Stimulated activated CD4-positive, alpha-beta T cell treated with anti-CD3 and anti-CD28 coated beads, TNF-alpha, amount 100 ng/mL, for 1 hour (primary cell): ENCODE data around the gene DENND5B.
"Not testable (repeated sequence)": the region's sequence is repeated elsewhere in the genome, so short reads cannot be mapped to it uniquely, and the experiment has no call there.

ENCODE experiments used
- DNase-seq, 3 donors: peaks; one replicate each; pipeline ENCODE4 v3.0.0-alpha.2; 2020; ENCODE audit warnings: low read depth in 3 of 3, low spot score in 1 of 3

The DENND5B gene

DNA sequence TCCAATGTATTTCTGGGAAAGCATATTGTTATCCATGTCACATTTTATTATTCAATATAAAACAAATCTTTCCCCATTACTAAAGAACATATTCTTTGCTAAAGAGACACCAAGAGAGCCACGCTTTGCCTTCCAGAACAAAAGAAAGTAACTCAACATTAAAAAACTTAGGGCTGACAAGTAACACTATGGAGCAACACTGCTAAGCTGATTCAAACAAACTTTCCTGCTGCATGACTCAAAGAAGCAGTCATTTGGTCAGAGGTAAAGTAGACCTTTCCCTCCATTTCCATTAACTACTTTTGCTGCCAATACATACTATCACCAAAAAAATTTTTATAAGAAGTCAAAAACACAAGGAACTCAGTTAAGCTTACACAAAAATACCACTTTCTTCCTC is 83.0 kb downstream of the DENND5B start:
- DNase-seq = no peak

- DNase-seq = no peak
Observed at GRCh38 chr12:31506515-31507306, 84.2 kb downstream of the DENND5B start.

DNA sequence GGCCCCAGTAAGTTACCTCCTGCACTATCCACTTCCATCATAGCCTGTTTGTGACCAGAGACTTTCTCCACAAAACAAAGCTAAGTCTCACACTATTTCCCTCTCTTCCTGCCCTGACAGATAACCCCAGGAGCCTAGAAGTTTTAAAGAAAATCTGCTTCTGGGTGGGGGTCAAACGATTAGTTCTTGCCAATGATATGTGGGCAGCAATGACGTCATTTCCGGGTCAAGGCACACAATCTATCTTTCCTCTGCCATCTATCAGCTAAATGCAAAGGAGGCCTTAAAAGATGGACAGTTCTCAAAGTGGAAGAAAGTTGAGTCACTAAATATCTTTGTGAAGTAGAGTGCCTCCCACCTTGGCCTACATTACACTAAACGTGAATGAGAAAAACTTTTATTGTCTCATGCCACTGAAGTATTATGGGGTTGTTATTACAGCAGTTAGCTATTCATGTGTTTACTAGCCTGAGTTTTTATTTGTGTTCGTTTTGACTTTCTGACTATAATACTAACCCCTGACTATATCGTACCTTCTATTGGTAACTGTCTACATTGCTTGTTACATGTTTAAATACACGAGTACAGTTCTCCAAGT is 86.2 kb downstream of the DENND5B start:
- no peak for DNase-seq

DNA sequence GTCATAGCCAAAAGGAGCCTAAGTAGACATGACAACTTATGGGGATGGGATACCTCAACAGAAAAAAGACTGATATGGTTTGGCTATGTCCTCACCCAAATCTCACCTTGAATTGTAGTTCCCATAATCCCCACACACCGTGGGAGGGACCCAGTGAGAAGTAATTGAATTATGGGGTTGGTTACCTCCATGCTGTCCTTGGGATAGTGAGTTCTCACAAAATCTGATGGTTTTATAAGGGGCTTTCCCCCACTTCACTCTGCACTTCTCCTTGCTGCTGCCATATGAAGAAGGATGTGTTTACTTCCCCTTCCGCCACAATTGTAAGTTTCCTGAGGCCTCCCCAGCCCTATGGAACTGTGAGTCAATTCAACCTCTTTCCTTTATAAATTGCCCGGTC is 89.9 kb downstream of the DENND5B start:
- DNase-seq = not testable (repeated sequence)

- DNase-seq = no peak
Observed at GRCh38 chr12:31499567-31499966, 91.4 kb downstream of the DENND5B start.

GRCh38 chr12:31498424-31498823 is 92.5 kb downstream of the DENND5B start:
- no peak for DNase-seq

DNA sequence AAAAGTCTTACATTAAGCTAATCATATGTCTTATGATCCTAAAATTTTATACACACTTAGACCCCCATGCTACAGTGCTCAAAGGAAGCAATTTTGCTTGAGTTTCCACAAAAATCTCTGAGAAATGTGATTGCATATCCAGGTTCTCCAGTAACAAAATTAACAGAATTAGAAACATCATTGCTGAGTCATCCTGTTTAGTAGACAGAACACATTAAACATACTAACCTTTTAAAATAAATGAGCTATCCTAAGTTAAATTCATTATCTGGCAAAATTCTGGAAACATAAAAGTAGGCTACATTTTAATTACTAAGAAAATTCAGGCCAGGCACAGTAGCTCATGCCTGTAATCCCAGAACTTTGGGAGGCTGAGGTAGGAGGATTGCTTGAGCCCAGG is 94.7 kb downstream of the DENND5B start:
- no peak for DNase-seq

DNA sequence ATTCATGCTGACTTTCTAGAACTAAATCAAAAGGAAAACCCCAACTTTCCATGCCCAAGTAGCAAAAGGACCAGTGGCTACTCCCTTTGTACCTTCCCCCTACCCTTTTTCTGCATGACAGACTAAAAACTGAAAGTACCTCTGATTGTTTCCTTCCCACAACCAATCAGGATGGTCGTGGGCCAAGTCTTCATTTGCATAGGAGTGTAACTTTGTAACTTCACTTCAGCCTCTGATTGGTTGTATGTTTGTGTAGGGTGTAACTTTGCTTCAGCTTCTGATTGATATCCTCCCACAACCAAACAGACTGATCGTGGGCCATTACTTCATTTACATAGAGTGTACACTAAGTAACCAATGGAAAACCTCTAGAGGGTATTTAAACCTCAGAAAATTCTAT is 96.5 kb downstream of the DENND5B start:
- DNase-seq = no peak

DNA sequence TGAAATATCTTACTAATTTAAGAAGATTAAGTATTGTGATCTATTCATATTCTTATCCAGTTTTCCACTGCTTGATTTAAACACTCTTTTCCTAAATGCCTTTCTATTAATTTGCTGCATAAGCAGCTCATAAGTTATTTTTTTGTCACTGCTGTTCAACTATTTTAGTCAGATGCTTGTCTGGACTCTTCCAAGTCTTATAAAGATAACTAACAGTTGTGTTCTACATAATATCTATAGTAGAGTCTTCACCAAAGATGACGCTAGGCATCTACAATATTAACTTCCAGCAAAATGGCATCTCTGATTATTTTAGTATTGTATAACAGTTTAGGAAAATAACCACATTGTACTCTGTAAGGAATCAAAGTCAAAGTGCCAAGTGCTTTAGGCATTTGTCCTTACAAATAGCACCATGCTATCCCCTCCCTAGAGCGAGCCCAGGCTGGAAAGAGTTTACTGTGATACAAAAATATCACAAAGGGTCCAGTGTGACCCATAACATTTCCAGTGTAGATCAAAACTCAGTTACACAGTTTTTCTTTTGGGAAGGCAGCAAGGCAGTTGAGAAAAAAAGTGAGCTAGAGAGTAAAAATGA is 98.2 kb downstream of the DENND5B start:
- no peak for DNase-seq

DNA sequence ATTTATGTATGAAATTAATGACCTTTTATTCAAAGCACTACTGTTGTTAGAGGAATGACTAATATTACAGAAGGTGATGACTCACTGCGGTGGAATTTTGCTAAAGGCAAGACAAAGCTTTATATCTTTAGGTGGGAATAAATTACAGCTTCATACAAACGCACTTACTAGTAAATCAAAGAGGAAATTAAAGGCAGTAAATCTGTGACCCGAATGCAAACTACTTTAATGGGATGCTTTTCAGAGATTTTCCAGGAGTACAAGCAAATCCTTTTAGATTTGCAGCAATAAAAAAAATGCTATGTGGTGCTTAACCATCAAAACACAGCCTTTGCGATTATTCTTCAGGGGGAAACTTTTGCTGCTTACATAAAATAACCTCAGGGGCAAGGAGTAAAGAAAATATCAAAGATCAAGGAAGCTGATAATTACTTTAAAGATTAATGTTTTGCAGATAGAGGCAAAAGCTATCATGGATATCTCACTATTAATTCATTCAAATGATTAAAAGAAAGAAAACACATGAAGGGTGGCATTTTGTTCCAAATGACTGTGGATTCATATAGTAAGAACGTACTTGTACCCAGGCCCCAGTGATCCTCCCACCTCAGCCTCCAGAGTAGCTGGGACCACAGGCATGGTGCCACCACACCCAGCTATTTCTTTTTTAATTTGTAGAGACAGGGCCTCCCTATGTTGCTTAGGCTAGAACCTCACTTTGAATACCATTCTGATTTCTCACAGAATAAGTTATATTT is 98.9 kb downstream of the DENND5B start:
- DNase-seq = no peak

- DNase-seq = no peak
Observed at GRCh38 chr12:31491241-31491794, 99.6 kb downstream of the DENND5B start.

DNA sequence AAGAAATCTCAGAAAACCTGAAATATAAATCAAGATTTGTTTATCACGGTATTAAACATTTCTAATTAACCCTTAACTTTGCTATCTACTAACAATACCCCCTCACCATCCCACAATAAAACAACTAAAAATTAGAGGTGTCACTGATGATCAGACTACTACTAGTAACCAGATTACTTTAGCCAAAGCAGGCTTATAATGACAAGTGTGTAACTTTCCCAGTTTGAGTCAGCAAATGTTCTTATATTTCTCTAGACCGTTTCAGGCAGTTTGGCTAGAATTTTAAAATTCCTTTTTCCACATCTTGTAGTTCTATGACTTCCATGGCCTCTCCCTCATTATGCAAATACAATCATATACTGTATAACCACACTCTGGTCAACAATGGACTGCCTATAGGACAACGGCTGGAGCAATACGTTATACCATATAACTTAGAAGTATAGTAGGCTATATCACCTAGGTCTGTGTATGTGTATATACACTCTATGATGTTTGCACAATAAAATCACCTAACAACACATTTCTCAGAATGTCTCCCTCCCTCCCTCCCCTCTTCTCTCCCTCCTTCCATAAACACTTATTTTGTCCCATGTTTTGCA is 102.1 kb downstream of the DENND5B start:
- no peak for DNase-seq

- no peak for DNase-seq
Observed at GRCh38 chr12:31485571-31485970, 105.4 kb downstream of the DENND5B start.

DNA sequence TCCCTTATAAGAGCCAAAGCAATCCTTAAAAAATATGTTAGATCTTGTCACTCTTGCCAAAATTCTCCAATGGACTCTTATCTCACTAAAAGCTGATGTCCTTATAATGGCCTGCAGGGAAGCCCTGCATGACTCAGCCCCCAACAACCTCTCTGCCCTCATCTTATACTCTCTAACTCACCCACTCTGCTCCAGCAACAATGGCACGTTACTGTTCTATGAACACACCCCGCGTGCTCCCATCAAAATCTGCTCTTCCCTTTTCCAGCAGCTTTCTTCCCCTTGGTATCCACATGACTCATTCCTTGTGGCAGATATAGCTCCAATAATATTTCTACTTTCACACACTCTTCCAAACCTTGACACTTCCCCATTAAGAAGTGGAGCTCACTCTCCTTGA is 108.1 kb downstream of the DENND5B start:
- DNase-seq = no peak

GRCh38 chr12:31481415-31481814 is 109.5 kb downstream of the DENND5B start:
- DNase-seq = no peak

DNA sequence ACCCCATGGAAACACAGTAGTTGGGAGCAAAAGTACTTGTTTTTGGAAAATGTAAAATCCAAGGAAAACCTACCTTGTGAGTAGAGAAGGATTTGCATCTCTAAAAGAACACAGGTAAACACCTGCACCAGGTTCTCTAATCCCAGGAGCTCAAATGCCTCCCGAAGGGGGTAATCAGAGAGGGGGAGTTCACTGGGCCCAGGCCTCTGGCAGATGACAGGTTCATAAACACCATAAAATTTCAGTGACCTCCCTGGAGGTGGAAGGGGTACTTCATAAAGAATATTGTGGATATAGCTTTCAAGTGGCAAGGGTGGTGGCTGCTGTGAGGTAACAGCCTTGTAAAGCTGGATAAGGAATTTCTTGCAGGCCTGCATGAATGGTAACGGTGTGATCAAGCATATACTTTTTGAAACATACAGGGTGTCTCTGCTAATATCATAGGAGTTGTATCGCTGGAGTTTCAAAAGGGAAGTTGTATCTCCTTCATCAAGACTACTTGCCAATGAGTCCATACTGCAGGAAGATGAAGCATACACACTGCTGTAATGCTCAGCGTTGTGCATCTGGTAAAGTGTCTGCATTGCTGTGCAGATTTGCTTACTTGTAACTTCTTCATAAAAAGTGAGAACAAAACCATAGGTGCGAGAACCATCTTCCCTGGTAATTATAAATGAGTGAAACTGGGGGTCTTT is 111.3 kb downstream of the DENND5B start:
- DNase-seq = no peak

GRCh38 chr12:31478898-31479297 is 112.0 kb downstream of the DENND5B start:
- DNase-seq = no peak

DNA sequence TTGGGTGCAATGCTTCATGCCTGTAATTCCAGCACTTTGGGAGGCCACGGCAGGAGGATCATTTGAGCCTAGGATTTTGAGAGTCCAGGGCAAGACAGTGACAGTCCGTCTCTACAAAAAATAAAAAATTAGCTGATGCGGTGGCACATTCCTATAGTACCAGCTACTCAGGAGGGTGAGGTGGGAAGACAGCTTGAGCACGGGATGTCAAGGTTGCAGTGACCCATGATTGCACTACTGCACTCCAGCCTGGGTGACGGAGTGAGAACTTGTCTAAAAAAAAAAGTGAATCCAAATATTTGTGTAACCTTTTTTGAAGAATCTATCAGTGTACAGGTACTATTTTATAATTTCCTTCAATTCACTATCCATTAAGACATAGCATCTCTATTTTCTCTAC is 112.5 kb downstream of the DENND5B start:
- DNase-seq = no peak

- no peak for DNase-seq
Observed at GRCh38 chr12:31477687-31478086, 113.2 kb downstream of the DENND5B start.

- no peak for DNase-seq
Observed at GRCh38 chr12:31476437-31476836, 114.5 kb downstream of the DENND5B start.
